ENCODE measurements around the gene ENTR1.

ENTR1 gene

GRCh38 chr9:136357202-136357725, 53.1 kb downstream of the ENTR1 start:
- TF ChIP-seq CTCF (conservative IDR thresholded peaks at IDR 0.05) (no peak), ZFX (IDR thresholded peaks at IDR 0.05) (no peak)
- H3K27ac ChIP-seq: no peak overlapping the region

- no peak for TF ChIP-seq CTCF (conservative IDR thresholded peaks at IDR 0.05)
- no peak for TF ChIP-seq ZFX (IDR thresholded peaks at IDR 0.05)
- H3K27ac ChIP-seq: no peak overlapping the region
These were observed 54.5 kb downstream of the ENTR1 start for GRCh38 chr9:136355616-136356557.

- TF ChIP-seq CTCF (conservative IDR thresholded peaks at IDR 0.05): no peak
- TF ChIP-seq ZFX (IDR thresholded peaks at IDR 0.05): no peak
- H3K27ac ChIP-seq: no peak overlapping the region
These were observed 55.8 kb downstream of the ENTR1 start for GRCh38 chr9:136354592-136355085.

GRCh38 chr9:136353757-136354488, 56.5 kb downstream of the ENTR1 start:
- no peak for TF ChIP-seq ZFX (IDR thresholded peaks at IDR 0.05)
- TF ChIP-seq CTCF (conservative IDR thresholded peaks at IDR 0.05): no peak
- no peak overlapping the region for H3K27ac ChIP-seq

- no peak overlapping the region for H3K27ac ChIP-seq
- TF ChIP-seq CTCF (conservative IDR thresholded peaks at IDR 0.05) (no peak), ZFX (IDR thresholded peaks at IDR 0.05) (no peak)
These were observed 57.3 kb downstream of the ENTR1 start for GRCh38 chr9:136353088-136353487.

- TF ChIP-seq CTCF (conservative IDR thresholded peaks at IDR 0.05) (no peak), ZFX (IDR thresholded peaks at IDR 0.05) (no peak)
- no peak overlapping the region for H3K27ac ChIP-seq
These were observed 57.7 kb downstream of the ENTR1 start for GRCh38 chr9:136352682-136353081.

All from C4-2B (cell line).